Prostate gland (tissue), 2 donors: ENCODE data around the gene SEC16B. TPM values are rescaled to one million over a fixed set of nuclear protein-coding genes. Genes with fewer than 3 reads are reported as not detected.

Experiments
- DNase-seq: peaks from one replicate; pipeline ENCODE4 v3.0.0-alpha.2; 2019; ENCODE audit warnings: low spot score
- H3K27ac ChIP-seq, 2 donors: fragments of 200-600 bp; sonication (generic); 2 replicates each; pipeline ENCODE4 v1.5.1; 2017 to 2019
- H3K27me3 ChIP-seq: fragments of 200-600 bp; sonication (generic); replicated peaks from 2 replicates; pipeline ENCODE4 v1.5.1; 2019; ENCODE audit not compliant: insufficient read depth
- H3K36me3 ChIP-seq, 2 donors: fragments of 200-600 bp; sonication (generic); 1 replicate in 1 of 2; 2 replicates in 1 of 2; pipeline versions ENCODE4 v1.5.1 to v1.8.1; 2017 to 2019
- H3K4me1 ChIP-seq: fragments of 200-600 bp; sonication (generic); replicated peaks from 2 replicates; pipeline ENCODE4 v1.5.1; 2019
- H3K4me3 ChIP-seq, 2 donors: fragments of 200-600 bp; sonication (generic); 2 replicates each; pipeline ENCODE4 v1.5.1; 2017 to 2019
- H3K9me3 ChIP-seq: fragments of 200-600 bp; sonication (generic); 2 replicates; pipeline ENCODE4 v1.5.1; 2017
- CTCF ChIP-seq, 4 experiments: fragments of 200-600 bp in 2 of 4; fragments of 450-650 bp in 2 of 4; sonication (generic) in 2 of 4; IDR thresholded peaks; 1 replicate in 3 of 4; 2 replicates in 1 of 4; pipeline ENCODE4 v1.5.1; 2016 to 2019; ENCODE audit warnings: antibody characterized with exemption in 4 of 4, mild to moderate bottlenecking in 2 of 4, moderate library complexity in 2 of 4
- POLR2A ChIP-seq: fragments of 450-650 bp; IDR thresholded peaks from one replicate; pipeline ENCODE4 v1.6.1; 2016; ENCODE audit warnings: antibody characterized with exemption, mild to moderate bottlenecking
- POLR2AphosphoS5 ChIP-seq: sonication (generic); formaldehyde crosslinking; IDR thresholded peaks from one replicate; pipeline ENCODE4 v1.6.1; 2017; ENCODE audit warnings: antibody characterized with exemption
- WGBS: methylation state at CpG from one replicate; pipeline ENCODE4 v1.1.5; 2018; 5-methylcytosine and 5-hydroxymethylcytosine counted together
- intact Hi-C: fragments of 100-400 bp; cut with DNase I; formaldehyde crosslinking; loops from one replicate; pipeline ENCODE4 v1.14.2; 2022
- total RNA-seq, 2 donors: library from RNA; depleted of rRNA; stranded (reverse); fragments of >200 nt; gene quantifications; one replicate each; pipeline ENCODE4 v1.1.0, GENCODE V29; 2016

SEC16B gene
- total RNA-seq, 2 donors from 2014 or later: 2.7 to 3.2 TPM

- Histone ChIP-seq H3K4me1 (no peaks in the 10 kb centered on the region), H3K4me3 (no peak overlapping the region), H3K9me3 (no peaks in the 10 kb centered on the region), H3K27ac (no peak overlapping the region), H3K27me3 (no peaks in the 10 kb centered on the region), H3K36me3 (no peaks in the 10 kb centered on the region)
- intact Hi-C loops: no loop called here
- TF ChIP-seq POLR2A (no peak), POLR2AphosphoS5 (no peak), CTCF (IDR thresholded peaks at IDR 0.05) (no peak)
- no peak for DNase-seq
Measured at GRCh38 chr1:177926201-177926600, 43.7 kb downstream of the SEC16B start.

- no peak for DNase-seq
- Histone ChIP-seq H3K36me3 (no peaks in the 10 kb centered on the region), H3K4me1 (no peaks in the 10 kb centered on the region), H3K4me3 (no peak overlapping the region), H3K27me3 (no peaks in the 10 kb centered on the region), H3K27ac (no peak overlapping the region), H3K9me3 (no peaks in the 10 kb centered on the region)
- intact Hi-C loops: no loop called here
- TF ChIP-seq CTCF (IDR thresholded peaks at IDR 0.05): no peak
- TF ChIP-seq POLR2A: no peak
- TF ChIP-seq POLR2AphosphoS5: no peak
- WGBS: 50% methylated on average over 2 of the region's 2 CpGs
Measured at GRCh38 chr1:177925006-177925405, 44.9 kb downstream of the SEC16B start.

GRCh38 chr1:177923441-177923840, 46.4 kb downstream of the SEC16B start:
- intact Hi-C loops: no loop called here
- Histone ChIP-seq H3K4me1 (no peaks in the 10 kb centered on the region), H3K27me3 (no peaks in the 10 kb centered on the region), H3K27ac (no peak overlapping the region), H3K36me3 (no peaks in the 10 kb centered on the region), H3K4me3 (no peak overlapping the region), H3K9me3 (no peaks in the 10 kb centered on the region)
- no peak for DNase-seq
- TF ChIP-seq POLR2AphosphoS5 (no peak), POLR2A (no peak), CTCF (IDR thresholded peaks at IDR 0.05) (no peak)
- 83% methylated on average over 3 of the region's 3 CpGs for WGBS

- WGBS: 93% methylated on average over 3 of the region's 3 CpGs
Measured at GRCh38 chr1:177922209-177922608, 47.6 kb downstream of the SEC16B start.

More at GRCh38 chr1:177922209-177922608, 47.6 kb downstream of the SEC16B start:
- H3K27ac ChIP-seq: no peak overlapping the region
- no peaks in the 10 kb centered on the region for H3K4me1 ChIP-seq
- intact Hi-C loops: no loop called here
- no peak for DNase-seq
- TF ChIP-seq POLR2A (no peak), CTCF (IDR thresholded peaks at IDR 0.05) (peak in 1 of 4 experiments; percentile 17)
- H3K9me3 ChIP-seq: no peaks in the 10 kb centered on the region
- H3K4me3 ChIP-seq: no peak overlapping the region
- no peaks in the 10 kb centered on the region for H3K36me3 ChIP-seq
- no peaks in the 10 kb centered on the region for H3K27me3 ChIP-seq
